Measurements from ENCODE around the gene TJP2. TPM values are rescaled to one million over a fixed set of nuclear protein-coding genes. Genes with fewer than 3 reads are reported as not detected.

TJP2 gene
- total and polyA plus RNA-seq, 2 donors (not counting 3 experiments of a cell fraction or from before 2014, with no cell fraction given): 83.0 to 168 TPM

GRCh38 chr9:69202556-69202955 lies 28.5 kb downstream of the TJP2 start:
- BruUV-seq (replicated peaks): no TSS peak
- FAIRE-seq (no peak), DNase-seq (ENCODE audit: low read depth, low spot score) (no peak)
- peaks cover 96% of the 10 kb centered on the region for H3K79me2 ChIP-seq (ENCODE audit: control insufficient read depth, insufficient read depth, low read length)
- H3K4me1 ChIP-seq (ENCODE audit: control insufficient read depth, extremely low read depth, insufficient read depth, low read length): no peaks in the 10 kb centered on the region
- no peaks in the 10 kb centered on the region for H3K9me3 ChIP-seq (replicated peaks; ENCODE audit: control insufficient read depth, insufficient read depth, low read length)
- no peak overlapping the region for H3K27ac ChIP-seq (ENCODE audit: insufficient read depth, low read depth, low read length)
- no peaks in the 10 kb centered on the region for H3K36me3 ChIP-seq (ENCODE audit: control insufficient read depth in 2 of 2, extremely low read depth in 1 of 2, insufficient read depth in 2 of 2, low read length in 2 of 2)
- ChIA-PET POLR2A (no interaction called here), CTCF (interaction anchor here (0.6 to 1.7 kb wide), 2 partner anchors 9 to 21 kb away, joined by 3 to 5 read pairs; no protein-coding TSS in a partner anchor)
- TF ChIP-seq GATA2 (IDR thresholded peaks at IDR 0.05; ENCODE audit: insufficient read depth, insufficient read length, low read depth, low read length): no peak
- TF ChIP-seq POLR2AphosphoS5 (IDR thresholded peaks at IDR 0.05; ENCODE audit: insufficient read depth, low read depth, low read length): no peak
- no peak for TF ChIP-seq JUN (IDR thresholded peaks at IDR 0.05; ENCODE audit: borderline replicate concordance, insufficient read depth, insufficient read length, low read depth)
- no peak for TF ChIP-seq FOS (IDR thresholded peaks at IDR 0.05; ENCODE audit: borderline replicate concordance, insufficient read depth, low read length)
- TF ChIP-seq EZH2 (IDR thresholded peaks at IDR 0.05; ENCODE audit: borderline replicate concordance, low read depth, low read length, severe bottlenecking): no peak
- TF ChIP-seq CTCF (IDR thresholded peaks at IDR 0.05; ENCODE audit: extremely low read depth in 1 of 2, insufficient read depth in 1 of 2, low read depth in 1 of 2, low read length in 2 of 2): no peak
- TF ChIP-seq, protein P1, sequence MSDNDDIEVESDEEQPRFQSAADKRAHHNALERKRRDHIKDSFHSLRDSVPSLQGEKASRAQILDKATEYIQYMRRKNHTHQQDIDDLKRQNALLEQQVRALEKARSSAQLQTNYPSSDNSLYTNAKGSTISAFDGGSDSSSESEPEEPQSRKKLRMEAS (IDR thresholded peaks at IDR 0.05; ENCODE audit: insufficient read depth, insufficient read length): no peak
- TF ChIP-seq MYC (IDR thresholded peaks at IDR 0.05; ENCODE audit: low read depth, low read length): no peak
- TF ChIP-seq POLR2A (IDR thresholded peaks at IDR 0.05; ENCODE audit: low read depth, low read length): no peak
- H3K4me3 ChIP-seq (replicated peaks in 1 of 3; ENCODE audit: insufficient read depth in 1 of 3, low read depth in 1 of 3, low read length in 3 of 3): no peak overlapping the region
- H3K9me1 ChIP-seq (replicated peaks; ENCODE audit: control insufficient read depth, extremely low read depth, insufficient read depth, low read length): no peaks in the 10 kb centered on the region
- intact Hi-C loops (cut with micrococcal nuclease) (no loop called here), dilution Hi-C loops (cut with MboI; ENCODE audit: extremely low pct_ligation_motif_present, low sequenced_read_pairs) (loop anchor here (10.0 kb wide), 1 partner anchor 48 kb away; no protein-coding TSS in a partner anchor)
- no peaks in the 10 kb centered on the region for H3K27me3 ChIP-seq (ENCODE audit: control insufficient read depth in 2 of 2, insufficient read depth in 2 of 2, low read length in 2 of 2)
- H3K4me2 ChIP-seq (ENCODE audit: insufficient read depth, low read length): no peak overlapping the region
- no peaks in the 10 kb centered on the region for H4K20me1 ChIP-seq (replicated peaks; ENCODE audit: control insufficient read depth, extremely low read depth, insufficient read depth, low read length)
- no peak overlapping the region for H2AFZ ChIP-seq (ENCODE audit: low read depth, low read length)
- H3K9ac ChIP-seq (replicated peaks; ENCODE audit: extremely low read depth, insufficient read depth, low read length): no peak overlapping the region

Measured in endothelial cell of umbilical vein (primary cell).